Measurements from ENCODE around the gene PLPP1. TPM values are rescaled to one million over a fixed set of nuclear protein-coding genes. Genes with fewer than 3 reads are reported as not detected.

Gene PLPP1
- polyA plus RNA-seq, 2 of the 4 experiments (the other 2 are of a cell fraction) = 37.7 to 71.6 TPM

DNA sequence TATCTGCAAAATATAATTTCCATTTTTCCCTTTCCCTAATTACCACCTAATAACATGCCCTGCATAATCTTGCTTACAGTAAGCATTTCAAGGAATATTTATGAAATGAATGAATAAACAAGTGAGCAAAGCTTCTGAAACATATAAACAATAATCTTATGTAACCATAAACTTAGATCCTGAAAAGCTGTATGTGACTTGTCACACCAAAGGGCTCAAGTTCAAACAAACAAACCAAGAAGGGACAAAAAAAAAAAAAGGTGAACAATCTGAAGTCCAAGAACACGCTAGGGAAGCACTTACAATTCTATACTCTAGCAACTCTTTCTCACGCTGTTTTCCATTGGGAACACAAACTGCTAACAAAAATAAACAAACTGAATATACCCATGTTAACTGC is 36.3 kb downstream of the PLPP1 start:
- CTCF ChIA-PET = interaction anchor here (0.9 kb wide), 1 partner anchor 47 kb away, joined by 3 read pairs; no protein-coding TSS in a partner anchor
- ATAC-seq = no peak
- Histone ChIP-seq H3K4me3 (no peak overlapping the region), H3K4me2 (no peak overlapping the region), H3K9me3 (no peaks in the 10 kb centered on the region), H3K4me1 (no peaks in the 10 kb centered on the region; the same call in 2 of the 3 replicates), H3K27ac (no peak overlapping the region)
- TF ChIP-seq CHD2 (IDR thresholded peaks at IDR 0.05; ENCODE audit: low read length, partially characterized antibody) (no peak), RCOR1 (IDR thresholded peaks at IDR 0.05; ENCODE audit: low read depth, low read length) (no peak), CBX8 (IDR thresholded peaks at IDR 0.05) (no peak), POLR2AphosphoS2 (conservative IDR thresholded peaks at IDR 0.05; ENCODE audit: low read length) (no peak), MAZ (IDR thresholded peaks at IDR 0.05; ENCODE audit: borderline replicate concordance, low read depth, low read length) (no peak), ELK1 (IDR thresholded peaks at IDR 0.05; ENCODE audit: low read depth, low read length) (no peak), MAFK (IDR thresholded peaks at IDR 0.05; ENCODE audit: partially characterized antibody) (no peak), EHF (CRISPR knock-in tag; IDR thresholded peaks at IDR 0.05) (no peak), HOXB13 (CRISPR knock-in tag; IDR thresholded peaks at IDR 0.05; ENCODE audit: low read depth) (no peak)
- DNase-seq (ENCODE audit: low read depth in 1 of 2, low spot score in 1 of 2) = no peak
- POLR2A ChIA-PET = no interaction called here
- 82% methylated on average over 2 of the region's 2 CpGs for whole genome bisulfite sequencing (ENCODE audit: missing lambda C conversion rate)
- no peak for FAIRE-seq

GRCh38 chr5:55497712-55498111 is 37.1 kb downstream of the PLPP1 start:
- FAIRE-seq (no peak), ATAC-seq (no peak), DNase-seq (ENCODE audit: low read depth in 1 of 2, low spot score in 1 of 2) (no peak)
- H3K4me3 ChIP-seq = no peak overlapping the region
- TF ChIP-seq KDM1A (IDR thresholded peaks at IDR 0.05; ENCODE audit: low read depth) (no peak), HOXB13 (CRISPR knock-in tag; IDR thresholded peaks at IDR 0.05; ENCODE audit: low read depth) (no peak), NFE2L2 (conservative IDR thresholded peaks at IDR 0.05; ENCODE audit: low read length) (no peak), REST (IDR thresholded peaks at IDR 0.05) (no peak), ZNF302 (CRISPR knock-in tag; IDR thresholded peaks at IDR 0.05) (no peak), MAFK (IDR thresholded peaks at IDR 0.05; ENCODE audit: partially characterized antibody) (no peak), HOXA7 (CRISPR knock-in tag; IDR thresholded peaks at IDR 0.05) (no peak), TP53 (CRISPR knock-in tag; IDR thresholded peaks at IDR 0.05) (no peak), CBX2 (IDR thresholded peaks at IDR 0.05; ENCODE audit: borderline replicate concordance, low read depth) (no peak), FOSL2 (IDR thresholded peaks at IDR 0.05) (no peak), FOSL2 (CRISPR knock-in tag; IDR thresholded peaks at IDR 0.05) (no peak), ZSCAN20 (CRISPR knock-in tag; IDR thresholded peaks at IDR 0.05) (no peak)
- CTCF ChIA-PET = no interaction called here
- no peak overlapping the region for H3K4me2 ChIP-seq
- H3K9me3 ChIP-seq = no peaks in the 10 kb centered on the region
- no peak overlapping the region for H3K27ac ChIP-seq
- POLR2A ChIA-PET = no interaction called here
- no peaks in the 10 kb centered on the region; the same call in 2 of the 3 replicates for H3K4me1 ChIP-seq

GRCh38 chr5:55495216-55495615 is 39.5 kb downstream of the PLPP1 start:
- TF ChIP-seq ESRRA (IDR thresholded peaks at IDR 0.05; ENCODE audit: borderline replicate concordance, low read length) (no peak), RNF2 (IDR thresholded peaks at IDR 0.05; ENCODE audit: borderline replicate concordance, low read depth) (no peak), RAD21 (conservative IDR thresholded peaks at IDR 0.05 in 1 of 2, IDR thresholded peaks at IDR 0.05 in 1 of 2) (no peak), NFE2L2 (conservative IDR thresholded peaks at IDR 0.05; ENCODE audit: low read length) (no peak), KDM5A (IDR thresholded peaks at IDR 0.05) (no peak), ZSCAN20 (CRISPR knock-in tag; IDR thresholded peaks at IDR 0.05) (no peak), CHD2 (IDR thresholded peaks at IDR 0.05; ENCODE audit: low read length, partially characterized antibody) (no peak), NPAS2 (CRISPR knock-in tag; IDR thresholded peaks at IDR 0.05; ENCODE audit: borderline replicate concordance) (no peak), SREBF2 (IDR thresholded peaks at IDR 0.05) (no peak), HDAC2 (IDR thresholded peaks at IDR 0.05) (no peak)
- TF ChIP-seq, protein P1, sequence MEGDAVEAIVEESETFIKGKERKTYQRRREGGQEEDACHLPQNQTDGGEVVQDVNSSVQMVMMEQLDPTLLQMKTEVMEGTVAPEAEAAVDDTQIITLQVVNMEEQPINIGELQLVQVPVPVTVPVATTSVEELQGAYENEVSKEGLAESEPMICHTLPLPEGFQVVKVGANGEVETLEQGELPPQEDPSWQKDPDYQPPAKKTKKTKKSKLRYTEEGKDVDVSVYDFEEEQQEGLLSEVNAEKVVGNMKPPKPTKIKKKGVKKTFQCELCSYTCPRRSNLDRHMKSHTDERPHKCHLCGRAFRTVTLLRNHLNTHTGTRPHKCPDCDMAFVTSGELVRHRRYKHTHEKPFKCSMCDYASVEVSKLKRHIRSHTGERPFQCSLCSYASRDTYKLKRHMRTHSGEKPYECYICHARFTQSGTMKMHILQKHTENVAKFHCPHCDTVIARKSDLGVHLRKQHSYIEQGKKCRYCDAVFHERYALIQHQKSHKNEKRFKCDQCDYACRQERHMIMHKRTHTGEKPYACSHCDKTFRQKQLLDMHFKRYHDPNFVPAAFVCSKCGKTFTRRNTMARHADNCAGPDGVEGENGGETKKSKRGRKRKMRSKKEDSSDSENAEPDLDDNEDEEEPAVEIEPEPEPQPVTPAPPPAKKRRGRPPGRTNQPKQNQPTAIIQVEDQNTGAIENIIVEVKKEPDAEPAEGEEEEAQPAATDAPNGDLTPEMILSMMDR (IDR thresholded peaks at IDR 0.05) = no peak
- CTCF ChIA-PET = interaction anchor here (0.7 to 1.7 kb wide), 3 partner anchors 19 to 89 kb away, joined by 3 read pairs; no protein-coding TSS in a partner anchor
- H3K4me2 ChIP-seq = no peak overlapping the region

More at GRCh38 chr5:55495216-55495615, 39.5 kb downstream of the PLPP1 start:
- H3K27ac ChIP-seq = no peak overlapping the region
- no peak for ATAC-seq
- 96% methylated on average over 1 of the region's 1 CpG for WGBS (ENCODE audit: missing lambda C conversion rate)
- H3K9me3 ChIP-seq = no peaks in the 10 kb centered on the region
- H3K4me1 ChIP-seq = no peaks in the 10 kb centered on the region; the same call in 2 of the 3 replicates
- H3K4me3 ChIP-seq = no peak overlapping the region
- no peak for DNase-seq (ENCODE audit: low read depth in 1 of 2, low spot score in 1 of 2)
- no peak for FAIRE-seq
- POLR2A ChIA-PET = no interaction called here

Measured in A549 (cell line).